Measurements from ENCODE around the gene SYT13. TPM values are rescaled to one million over a fixed set of nuclear protein-coding genes. Genes with fewer than 3 reads are reported as not detected.

Gene SYT13
- total and polyA plus RNA-seq, 2 donors (not counting 3 experiments of a cell fraction or from before 2014, with no cell fraction given) = not detected

- ChIA-PET CTCF (interaction anchor here (1.4 to 1.6 kb wide), 2 partner anchors 18 to 21 kb away, joined by 3 to 6 read pairs; no protein-coding TSS in a partner anchor), POLR2A (no interaction called here)
- H3K27ac ChIP-seq (ENCODE audit: insufficient read depth, low read depth, low read length) = no peak overlapping the region
- peaks cover 3% of the 10 kb centered on the region for H3K4me1 ChIP-seq (ENCODE audit: control insufficient read depth, extremely low read depth, insufficient read depth, low read length)
- TF ChIP-seq JUN (IDR thresholded peaks at IDR 0.05; ENCODE audit: borderline replicate concordance, insufficient read depth, insufficient read length, low read depth) (no peak), MYC (IDR thresholded peaks at IDR 0.05; ENCODE audit: low read depth, low read length) (no peak), POLR2A (IDR thresholded peaks at IDR 0.05; ENCODE audit: low read depth, low read length) (no peak), POLR2AphosphoS5 (IDR thresholded peaks at IDR 0.05; ENCODE audit: insufficient read depth, low read depth, low read length) (no peak), CTCF (IDR thresholded peaks at IDR 0.05; ENCODE audit: extremely low read depth in 1 of 2, insufficient read depth in 1 of 2, low read depth in 1 of 2, low read length in 2 of 2) (no peak), FOS (IDR thresholded peaks at IDR 0.05; ENCODE audit: borderline replicate concordance, insufficient read depth, low read length) (no peak), EZH2 (IDR thresholded peaks at IDR 0.05; ENCODE audit: borderline replicate concordance, low read depth, low read length, severe bottlenecking) (no peak), GATA2 (IDR thresholded peaks at IDR 0.05; ENCODE audit: insufficient read depth, insufficient read length, low read depth, low read length) (no peak), MAX (IDR thresholded peaks at IDR 0.05; ENCODE audit: insufficient read depth, insufficient read length) (no peak)
- DNase-seq (ENCODE audit: low read depth, low spot score) = no peak
- H2AFZ ChIP-seq (ENCODE audit: low read depth, low read length) = no peak overlapping the region
- peaks cover 2 to 3% of the 10 kb centered on the region in 2 experiments for H3K27me3 ChIP-seq (ENCODE audit: control insufficient read depth in 2 of 2, insufficient read depth in 2 of 2, low read length in 2 of 2)
- H3K4me3 ChIP-seq (replicated peaks in 1 of 3; ENCODE audit: insufficient read depth in 1 of 3, low read depth in 1 of 3, low read length in 3 of 3) = no peak overlapping the region
- intact Hi-C loops (cut with micrococcal nuclease) (no loop called here), dilution Hi-C loops (cut with MboI; ENCODE audit: extremely low pct_ligation_motif_present, low sequenced_read_pairs) (no loop called here)
- no peaks in the 10 kb centered on the region for H4K20me1 ChIP-seq (replicated peaks; ENCODE audit: control insufficient read depth, extremely low read depth, insufficient read depth, low read length)
- no peaks in the 10 kb centered on the region for H3K36me3 ChIP-seq (ENCODE audit: control insufficient read depth in 2 of 2, extremely low read depth in 1 of 2, insufficient read depth in 2 of 2, low read length in 2 of 2)
- H3K9me1 ChIP-seq (replicated peaks; ENCODE audit: control insufficient read depth, extremely low read depth, insufficient read depth, low read length) = no peaks in the 10 kb centered on the region
- no peak overlapping the region for H3K4me2 ChIP-seq (ENCODE audit: insufficient read depth, low read length)
- no peaks in the 10 kb centered on the region for H3K9me3 ChIP-seq (replicated peaks; ENCODE audit: control insufficient read depth, insufficient read depth, low read length)
- BruUV-seq (replicated peaks) = no TSS peak
- H3K9ac ChIP-seq (replicated peaks; ENCODE audit: extremely low read depth, insufficient read depth, low read length) = no peak overlapping the region
- FAIRE-seq = no peak
- H3K79me2 ChIP-seq (ENCODE audit: control insufficient read depth, insufficient read depth, low read length) = no peaks in the 10 kb centered on the region
Measured at GRCh38 chr11:45270946-45271716, 15.0 kb downstream of the SYT13 start.
